ENCODE results near the gene MTTP. TPM values are rescaled to one million over a fixed set of nuclear protein-coding genes. Genes with fewer than 3 reads are reported as not detected.

Gene MTTP
- total RNA-seq, 1 donor from 2014 or later, result 3.9 TPM

- intact Hi-C loops (cut with DNase I), result no loop called here
- ATAC-seq (no peak), DNase-seq (ENCODE audit: missing footprints) (no peak)
These were observed 12.7 kb downstream of the MTTP start for GRCh38 chr4:99587309-99587708.

DNA sequence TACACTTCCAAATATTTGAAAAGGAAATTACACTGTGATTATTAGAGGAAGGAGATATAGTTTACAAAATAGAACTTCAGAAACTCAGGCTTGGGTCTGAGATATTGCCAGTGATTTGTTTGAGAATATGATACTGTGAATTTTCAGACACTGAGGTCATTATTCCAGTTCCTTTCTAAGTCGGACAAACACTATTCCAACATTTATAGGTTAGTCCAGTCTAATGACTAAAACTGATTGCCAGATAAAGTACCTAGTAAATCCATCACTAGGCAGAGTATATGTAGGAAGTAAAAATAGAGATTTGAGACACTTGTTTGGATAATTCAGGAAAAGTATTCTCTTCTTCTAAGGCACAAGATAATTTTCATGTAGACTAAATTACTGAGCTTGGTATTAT lies 13.2 kb downstream of the MTTP start:
- ATAC-seq, result no peak
- no peak for DNase-seq (ENCODE audit: missing footprints)
- intact Hi-C loops (cut with DNase I), result no loop called here

DNA sequence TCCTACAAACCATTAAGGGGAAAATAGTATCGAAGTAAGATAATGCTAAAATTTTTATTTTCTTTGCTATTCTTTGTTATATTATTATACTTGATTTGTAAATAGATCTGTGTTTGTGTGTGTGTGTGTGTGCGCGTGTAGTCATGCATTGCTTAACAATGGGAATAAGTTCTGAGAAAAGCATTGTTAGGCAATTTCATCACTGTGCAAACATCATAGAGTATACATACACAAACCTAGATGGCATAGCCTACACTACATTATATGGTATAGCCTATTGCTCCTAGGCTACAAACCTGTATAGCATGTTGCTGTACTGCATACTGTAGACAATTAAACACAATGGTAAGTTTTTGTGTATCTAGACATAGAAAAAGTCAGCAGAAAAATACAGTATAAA lies 17.1 kb downstream of the MTTP start:
- intact Hi-C loops (cut with DNase I), result no loop called here
- DNase-seq (ENCODE audit: missing footprints), result no peak
- ATAC-seq, result no peak

- intact Hi-C loops (cut with DNase I), result no loop called here
- ATAC-seq, result no peak
- DNase-seq (ENCODE audit: missing footprints), result no peak
These were observed 19.4 kb downstream of the MTTP start for GRCh38 chr4:99593781-99594641.

DNA sequence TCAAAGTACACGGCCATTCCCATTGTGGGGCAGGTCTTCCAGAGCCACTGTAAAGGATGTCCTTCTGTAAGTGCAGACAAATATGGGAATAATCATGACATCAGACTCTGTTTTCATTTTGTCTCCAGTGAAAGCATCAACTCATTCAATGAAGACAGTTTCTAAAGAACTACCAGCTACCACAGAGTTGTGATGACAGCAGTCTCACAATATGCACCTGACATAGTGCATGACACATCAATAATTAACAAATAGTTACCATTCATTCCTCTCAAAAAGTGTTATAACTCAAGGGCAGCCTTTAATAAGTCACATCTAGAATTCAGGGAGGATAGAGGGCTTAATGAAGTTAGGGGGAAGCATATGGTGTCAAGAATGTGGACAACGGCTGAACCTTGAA lies 20.2 kb downstream of the MTTP start:
- DNase-seq (ENCODE audit: missing footprints) (no peak), ATAC-seq (no peak)
- intact Hi-C loops (cut with DNase I), result no loop called here

GRCh38 chr4:99606716-99607115 lies 32.1 kb downstream of the MTTP start:
- ATAC-seq, result no peak
- no peak for DNase-seq (ENCODE audit: missing footprints)
- intact Hi-C loops (cut with DNase I), result no loop called here

- intact Hi-C loops (cut with DNase I), result no loop called here
These were observed 33.8 kb downstream of the MTTP start for GRCh38 chr4:99608417-99608816.

GRCh38 chr4:99610605-99611175 lies 36.1 kb downstream of the MTTP start:
- DNase-seq (ENCODE audit: missing footprints), result no peak
- intact Hi-C loops (cut with DNase I), result loop anchor here (1.0 kb wide), 1 partner anchor 195 kb away; no protein-coding TSS in a partner anchor
- no peak for ATAC-seq

More at GRCh38 chr4:99608417-99608816, 33.8 kb downstream of the MTTP start:
- no peak for ATAC-seq
- DNase-seq (ENCODE audit: missing footprints), result no peak

DNA sequence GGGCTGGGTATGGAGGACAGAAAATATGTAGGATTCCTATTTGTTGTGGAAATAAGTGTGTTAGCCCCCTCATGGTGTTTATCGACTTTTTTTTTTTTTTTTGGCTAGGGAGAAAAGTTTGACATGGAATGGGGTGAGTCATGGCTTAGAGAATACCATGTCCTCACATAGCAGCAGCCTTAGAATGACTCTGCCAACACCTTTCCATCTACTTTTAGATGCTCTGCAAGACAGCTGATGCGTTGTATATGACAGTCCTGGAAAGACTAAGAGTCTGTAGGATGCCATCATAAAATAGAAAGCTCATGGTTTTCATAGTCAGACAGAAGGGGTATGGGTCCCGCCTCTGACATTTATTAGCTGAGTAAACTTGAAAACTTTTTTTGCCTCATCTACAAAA lies 37.7 kb downstream of the MTTP start:
- ATAC-seq (peak; percentile 40), DNase-seq (ENCODE audit: missing footprints) (no peak)
- intact Hi-C loops (cut with DNase I), result no loop called here

GRCh38 chr4:99612704-99613103 lies 38.1 kb downstream of the MTTP start:
- intact Hi-C loops (cut with DNase I), result no loop called here
- DNase-seq (ENCODE audit: missing footprints), result no peak
- ATAC-seq, result no peak

GRCh38 chr4:99614491-99614890 lies 39.9 kb downstream of the MTTP start:
- ATAC-seq (no peak), DNase-seq (ENCODE audit: missing footprints) (no peak)
- intact Hi-C loops (cut with DNase I), result no loop called here

GRCh38 chr4:99615170-99615820 lies 40.7 kb downstream of the MTTP start:
- intact Hi-C loops (cut with DNase I), result loop anchor here (5.0 kb wide), 2 partner anchors 53 to 107 kb away; partner anchors contain the start of gene TRMT10A
- DNase-seq (ENCODE audit: missing footprints) (peak; percentile 40), ATAC-seq (peak; percentile 91)

DNA sequence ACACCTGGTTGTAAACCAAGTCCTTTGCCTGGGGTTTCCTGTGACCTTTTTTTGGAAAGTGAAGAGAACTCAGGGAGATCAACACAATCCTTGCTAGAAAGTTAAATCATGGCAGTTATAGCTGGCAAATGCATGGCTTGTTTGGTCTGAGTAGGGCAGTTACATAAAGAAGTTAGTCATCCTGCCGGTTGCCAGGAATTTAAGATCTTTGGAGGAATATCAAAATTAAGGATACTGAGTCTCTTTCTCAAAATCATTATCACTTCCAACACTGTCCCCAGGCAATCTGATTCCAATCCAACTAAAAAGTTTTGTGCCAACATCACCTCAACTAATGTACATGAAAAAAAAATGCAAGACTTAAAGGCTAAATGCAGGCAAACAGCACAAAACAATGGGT lies 42.8 kb downstream of the MTTP start:
- no peak for DNase-seq (ENCODE audit: missing footprints)
- no peak for ATAC-seq
- intact Hi-C loops (cut with DNase I), result loop anchor here (5.0 kb wide), 2 partner anchors 55 to 105 kb away; partner anchors contain the start of gene TRMT10A

- intact Hi-C loops (cut with DNase I), result no loop called here
- ATAC-seq (no peak), DNase-seq (ENCODE audit: missing footprints) (no peak)
These were observed 47.7 kb downstream of the MTTP start for GRCh38 chr4:99622341-99622740.

DNA sequence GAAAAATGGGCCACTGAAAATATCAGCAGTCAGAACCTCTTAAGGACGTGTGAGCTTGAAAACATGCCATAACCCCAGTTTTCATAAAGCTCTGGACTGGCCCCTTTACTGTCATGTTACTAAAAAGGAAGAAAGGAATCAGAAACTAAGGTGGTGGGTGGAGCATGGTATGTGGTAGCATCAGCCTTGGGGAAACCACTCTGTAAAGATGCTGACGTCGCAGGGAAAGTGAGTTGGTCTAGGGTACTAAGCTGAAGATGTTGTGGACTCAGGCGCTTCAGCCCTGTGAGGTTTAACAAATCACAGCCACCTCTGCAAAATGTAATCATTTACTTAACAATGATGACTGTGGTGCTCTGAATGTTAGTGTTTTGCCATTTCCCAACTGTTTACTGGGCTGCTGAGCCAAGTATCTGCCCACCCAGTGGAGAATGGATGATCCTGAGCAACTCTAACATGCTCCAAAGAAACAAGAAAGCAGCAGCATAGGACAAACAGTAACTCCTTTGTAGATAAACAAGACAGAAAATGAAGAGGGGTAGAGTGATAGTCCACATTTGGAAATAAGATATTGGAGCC lies 49.6 kb downstream of the MTTP start:
- no peak for ATAC-seq
- intact Hi-C loops (cut with DNase I), result no loop called here
- no peak for DNase-seq (ENCODE audit: missing footprints)

- no peak for ATAC-seq
- intact Hi-C loops (cut with DNase I), result no loop called here
- DNase-seq (ENCODE audit: missing footprints), result no peak
These were observed 50.7 kb downstream of the MTTP start for GRCh38 chr4:99625369-99625768.

- DNase-seq (ENCODE audit: missing footprints), result no peak
- intact Hi-C loops (cut with DNase I), result no loop called here
- peak; percentile 74 for ATAC-seq
These were observed 53.4 kb downstream of the MTTP start for GRCh38 chr4:99628040-99628439.

GRCh38 chr4:99629962-99630554 lies 55.4 kb downstream of the MTTP start:
- ATAC-seq, result no peak
- intact Hi-C loops (cut with DNase I), result no loop called here
- no peak for DNase-seq (ENCODE audit: missing footprints)

- no peak for ATAC-seq
- DNase-seq (ENCODE audit: missing footprints), result no peak
- intact Hi-C loops (cut with DNase I), result no loop called here
These were observed 56.3 kb downstream of the MTTP start for GRCh38 chr4:99630857-99631360.
